HK-2 (cell line): ENCODE measurements around the gene TECPR1.
"Not testable (repeated sequence)": the region's sequence is repeated elsewhere in the genome, so short reads cannot be mapped to it uniquely, and the experiment has no call there.

Source experiments
- DNase-seq: peaks from one replicate; pipeline ENCODE4 v3.0.0-alpha.2; 2018; ENCODE audit not compliant: unreplicated experiment

Gene TECPR1

DNA sequence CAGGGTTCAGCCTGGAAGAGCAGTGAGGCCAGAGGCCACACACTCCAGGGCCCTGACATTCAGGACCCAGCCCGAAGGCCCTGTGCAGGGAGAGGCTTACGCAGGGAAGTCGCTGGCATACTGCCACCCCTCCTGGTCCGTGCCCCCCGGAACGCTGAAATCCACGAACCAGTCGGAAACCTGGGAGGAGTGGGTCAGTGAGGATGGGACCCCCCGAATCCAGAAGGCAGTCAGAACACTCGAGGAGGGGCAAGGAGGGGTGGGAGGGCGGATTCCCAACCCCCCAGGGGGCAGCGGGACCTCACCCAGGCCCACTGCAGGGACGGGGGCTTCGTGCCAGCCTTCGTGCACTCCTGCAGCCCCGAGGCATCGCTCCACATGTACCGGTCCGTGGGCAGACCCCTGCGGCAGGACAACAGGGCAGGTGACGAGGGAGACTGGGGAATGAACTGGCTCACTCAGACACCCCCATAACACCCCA, 27.3 kb downstream of the TECPR1 start:
- DNase-seq: no peak

DNA sequence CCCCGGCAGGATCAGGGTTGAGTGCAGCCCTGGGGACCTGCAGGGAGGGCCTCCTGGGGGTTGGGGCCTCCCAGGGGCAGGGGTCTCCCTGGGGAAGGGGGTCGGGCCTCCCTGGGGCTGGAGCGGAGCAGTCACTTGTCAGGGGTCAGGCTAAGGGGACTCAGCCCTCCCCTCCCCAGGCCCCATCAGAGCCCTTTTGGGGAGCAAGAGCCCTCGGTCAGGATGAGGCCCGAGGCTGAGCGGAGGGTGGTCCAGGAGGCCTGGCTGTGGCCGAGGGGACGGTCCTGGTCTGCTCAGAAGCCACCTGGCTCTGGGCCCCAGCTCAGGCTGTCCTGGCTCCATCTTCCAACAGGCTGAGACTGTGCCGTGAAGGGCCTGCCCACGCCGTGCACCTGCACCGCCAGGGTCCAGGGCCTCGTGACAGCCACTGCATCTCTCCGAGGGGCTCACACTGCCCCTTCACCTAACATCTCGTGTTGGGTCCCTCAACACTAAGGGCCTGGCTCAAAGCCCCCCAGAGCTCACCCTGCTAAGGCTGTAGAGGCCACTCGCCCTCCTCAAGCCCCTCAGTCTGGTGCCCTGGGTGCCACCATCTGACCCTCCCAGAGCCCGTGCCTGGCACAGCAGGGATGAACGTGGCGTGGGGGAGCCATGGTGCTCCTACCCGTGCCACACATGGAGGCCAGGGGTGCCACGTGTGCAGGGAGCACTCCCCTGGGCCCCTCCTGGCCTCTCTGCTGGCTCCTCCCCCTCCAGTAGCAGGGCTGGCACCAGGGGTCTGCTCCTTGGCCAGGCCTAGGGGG, 27.9 kb downstream of the TECPR1 start:
- no peak for DNase-seq

- no peak for DNase-seq
These were observed 28.6 kb downstream of the TECPR1 start for GRCh38 chr7:98223351-98223897.

GRCh38 chr7:98222533-98223195, 29.4 kb downstream of the TECPR1 start:
- DNase-seq: no peak

- no peak for DNase-seq
These were observed 30.2 kb downstream of the TECPR1 start for GRCh38 chr7:98221611-98222532.

DNA sequence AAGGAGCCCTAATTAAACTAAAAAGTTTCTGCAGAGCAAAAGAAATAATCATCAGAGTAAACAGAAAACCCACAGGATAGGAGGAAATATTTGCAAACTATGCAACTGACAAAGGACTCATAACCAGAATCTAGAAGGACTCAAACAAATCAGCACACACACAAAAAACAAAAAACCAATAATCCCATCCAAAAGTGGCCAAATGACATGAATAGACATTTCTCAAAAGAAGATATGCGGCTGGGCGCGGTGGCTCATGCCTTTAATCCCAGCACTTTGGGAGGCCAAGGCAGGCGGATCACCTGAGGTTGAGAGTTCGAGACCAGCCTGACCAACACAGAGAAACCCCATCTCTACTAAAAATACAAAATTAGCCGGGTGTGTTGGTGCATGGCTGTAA, 32.6 kb downstream of the TECPR1 start:
- DNase-seq: not testable (repeated sequence)

- no peak for DNase-seq
These were observed 34.1 kb downstream of the TECPR1 start for GRCh38 chr7:98217623-98218582.

GRCh38 chr7:98216941-98217622, 35.0 kb downstream of the TECPR1 start:
- no peak for DNase-seq

GRCh38 chr7:98215561-98216495, 36.2 kb downstream of the TECPR1 start:
- DNase-seq: no peak

GRCh38 chr7:98214811-98215321, 37.2 kb downstream of the TECPR1 start:
- no peak for DNase-seq

DNA sequence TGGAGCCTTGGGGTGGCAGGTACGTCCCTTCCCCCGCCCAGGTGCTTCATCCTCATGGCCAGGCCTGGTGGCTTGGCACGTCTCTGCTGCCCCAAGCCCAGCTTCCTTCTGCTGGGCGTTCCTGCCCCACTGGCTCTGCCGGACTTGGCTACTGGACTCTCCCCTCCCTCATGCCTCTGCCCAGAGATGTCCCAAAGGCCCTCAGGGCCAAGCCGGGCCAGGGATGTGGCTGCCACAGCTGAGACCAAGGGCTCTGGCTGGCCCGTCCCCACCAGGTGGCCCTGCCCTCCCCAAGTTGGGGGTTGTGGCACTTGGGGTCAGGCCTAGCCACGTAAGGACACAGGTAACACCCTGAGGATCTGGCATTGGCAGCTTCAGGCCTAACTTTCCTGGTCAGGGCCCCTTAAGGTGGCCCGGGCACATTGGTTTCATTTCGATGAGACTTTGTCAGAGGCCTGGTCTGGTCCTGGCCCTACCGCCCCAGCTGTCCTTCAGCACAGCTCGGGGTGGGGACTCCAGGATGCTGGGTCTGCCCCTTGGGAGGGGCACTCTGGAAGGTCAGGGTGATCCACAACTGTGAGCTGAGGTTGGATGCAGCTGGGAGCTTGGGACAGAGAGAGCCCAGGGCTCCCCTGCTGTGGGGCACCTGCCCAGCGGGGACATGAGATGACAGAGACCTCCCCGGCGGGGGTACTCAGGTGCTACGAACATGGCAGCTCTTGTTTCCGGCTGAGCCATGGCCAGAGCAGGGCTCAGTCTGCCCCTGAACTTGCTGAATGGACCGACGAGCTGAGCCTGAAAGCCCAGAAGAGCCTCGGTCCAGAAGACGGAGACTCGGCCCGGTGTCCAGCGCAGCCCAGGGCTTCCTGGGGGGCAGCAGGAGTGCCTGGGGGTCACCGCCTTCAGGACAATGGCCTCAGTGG, 37.9 kb downstream of the TECPR1 start:
- DNase-seq: no peak

GRCh38 chr7:98213296-98213887, 38.6 kb downstream of the TECPR1 start:
- no peak for DNase-seq

DNA sequence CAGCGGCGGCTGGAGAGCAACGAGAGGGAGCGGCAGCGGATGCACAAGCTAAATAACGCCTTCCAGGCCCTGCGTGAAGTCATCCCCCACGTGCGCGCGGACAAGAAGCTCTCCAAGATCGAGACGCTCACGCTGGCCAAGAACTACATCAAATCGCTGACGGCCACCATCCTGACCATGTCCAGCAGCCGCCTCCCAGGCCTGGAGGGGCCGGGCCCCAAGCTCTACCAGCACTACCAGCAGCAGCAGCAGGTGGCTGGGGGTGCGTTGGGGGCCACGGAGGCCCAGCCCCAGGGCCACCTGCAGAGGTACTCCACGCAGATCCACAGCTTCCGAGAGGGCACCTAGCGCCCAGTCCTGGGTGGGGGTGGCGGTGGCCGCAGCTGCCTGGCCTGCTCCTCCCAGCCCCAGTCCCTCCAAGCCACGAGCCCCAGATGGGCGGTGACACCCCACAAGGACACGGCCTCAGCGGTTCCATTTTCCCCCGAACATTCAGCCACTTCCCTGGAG, 39.4 kb downstream of the TECPR1 start:
- no peak for DNase-seq

GRCh38 chr7:98211676-98212531, 40.1 kb downstream of the TECPR1 start:
- DNase-seq: no peak

- no peak for DNase-seq
These were observed 40.8 kb downstream of the TECPR1 start, which contains the start of gene BHLHA15 for GRCh38 chr7:98211221-98211675. Gene BHLHA15 (plus strand): TSS chr7:98211439. CDS start chr7:98212310, 871 bp downstream.
